Measurements from ENCODE around the gene SCAMP4. TPM values are rescaled to one million over a fixed set of nuclear protein-coding genes. Genes with fewer than 3 reads are reported as not detected.

SCAMP4 gene
- 10 to 100 TPM; 18.8 to 38.4 (median 26.7) TPM for total RNA-seq

GRCh38 chr19:1905110-1905862 lies at the start of gene SCAMP4, which contains the start of gene ADAT3:
SCAMP4 (plus strand) TSS chr19:1905399; CDS start chr19:1915020, 9,621 bp downstream.
ADAT3 (plus strand) TSS chr19:1905399; CDS start chr19:1912048, 6,649 bp downstream.
- peak; percentile 85 to 88 for TF ChIP-seq POLR2A (IDR thresholded peaks at IDR 0.05)
- TF ChIP-seq CTCF (IDR thresholded peaks at IDR 0.05 in 4 of 5, conservative IDR thresholded peaks at IDR 0.05 in 1 of 5), result peak in 1 of 5 experiments; percentile 17
- no peaks in the 10 kb centered on the region for H3K27me3 ChIP-seq
- H3K36me3 ChIP-seq, result no peaks in the 10 kb centered on the region
- DNase-seq (peak; percentile 99), ATAC-seq (peak; percentile 98 to 99)
- H3K9me3 ChIP-seq, result no peaks in the 10 kb centered on the region
- H3K4me1 ChIP-seq, result peaks cover 4 to 15% of the 10 kb centered on the region in 2 donors
- peak within 1 kb of the TSS; percentile 65 to 90 (median 72) for H3K4me3 ChIP-seq
- in situ Hi-C loops (cut with MboI; ENCODE audit: low sequenced_read_pairs in 4 of 4) (no loop called here), intact Hi-C loops (cut with DNase I; ENCODE audit: low total_unique reads) (loop anchor here (1.0 kb wide), 1 partner anchor 41 kb away; no protein-coding TSS in a partner anchor)
- H3K27ac ChIP-seq, result peak within 1 kb of the TSS; percentile 85 to 91 (median 88)

- H3K9me3 ChIP-seq, result no peaks in the 10 kb centered on the region
- H3K4me1 ChIP-seq, result peaks cover 16 to 26% of the 10 kb centered on the region in 2 donors
- H3K27ac ChIP-seq, result peak overlapping the region; percentile 68 to 82 (median 76)
- DNase-seq, result no peak
- ATAC-seq, result no peak
- peaks cover 2 to 14% (median 3%) of the 10 kb centered on the region in 3 donors for H3K27me3 ChIP-seq
- peak overlapping the region; percentile 35 to 50 (median 41) for H3K4me3 ChIP-seq
- TF ChIP-seq CTCF (IDR thresholded peaks at IDR 0.05 in 4 of 5, conservative IDR thresholded peaks at IDR 0.05 in 1 of 5) (no peak), POLR2A (IDR thresholded peaks at IDR 0.05) (no peak)
- in situ Hi-C loops (cut with MboI; ENCODE audit: low sequenced_read_pairs in 4 of 4) (no loop called here), intact Hi-C loops (cut with DNase I; ENCODE audit: low total_unique reads) (no loop called here)
- H3K36me3 ChIP-seq, result no peaks in the 10 kb centered on the region
These were observed 49.4 kb upstream of the SCAMP4 start for GRCh38 chr19:1855828-1856255.

GRCh38 chr19:1856345-1856697 lies 48.9 kb upstream of the SCAMP4 start:
- no peak for ATAC-seq
- peak overlapping the region; percentile 35 to 50 (median 46) for H3K4me3 ChIP-seq
- in situ Hi-C loops (cut with MboI; ENCODE audit: low sequenced_read_pairs in 4 of 4) (no loop called here), intact Hi-C loops (cut with DNase I; ENCODE audit: low total_unique reads) (no loop called here)
- H3K4me1 ChIP-seq, result peaks cover 16 to 26% of the 10 kb centered on the region in 2 donors
- no peaks in the 10 kb centered on the region for H3K9me3 ChIP-seq
- DNase-seq, result no peak
- H3K27ac ChIP-seq, result peak overlapping the region; percentile 68 to 82 (median 76)
- H3K27me3 ChIP-seq, result peaks cover 2 to 14% (median 3%) of the 10 kb centered on the region in 3 donors
- TF ChIP-seq CTCF (IDR thresholded peaks at IDR 0.05 in 4 of 5, conservative IDR thresholded peaks at IDR 0.05 in 1 of 5) (no peak), POLR2A (IDR thresholded peaks at IDR 0.05) (no peak)
- H3K36me3 ChIP-seq, result no peaks in the 10 kb centered on the region

GRCh38 chr19:1856698-1857603 lies 48.2 kb upstream of the SCAMP4 start:
- peaks cover 3 to 14% (median 6%) of the 10 kb centered on the region in 3 donors for H3K27me3 ChIP-seq
- no peaks in the 10 kb centered on the region for H3K9me3 ChIP-seq
- H3K4me1 ChIP-seq, result peaks cover 16 to 28% of the 10 kb centered on the region in 2 donors
- ATAC-seq (peak; percentile 34 to 35), DNase-seq (peak; percentile 53 to 56)
- no peak for TF ChIP-seq POLR2A (IDR thresholded peaks at IDR 0.05)
- no peak for TF ChIP-seq CTCF (IDR thresholded peaks at IDR 0.05 in 4 of 5, conservative IDR thresholded peaks at IDR 0.05 in 1 of 5)
- peak overlapping the region; percentile 35 to 50 (median 46) for H3K4me3 ChIP-seq
- in situ Hi-C loops (cut with MboI; ENCODE audit: low sequenced_read_pairs in 4 of 4) (no loop called here), intact Hi-C loops (cut with DNase I; ENCODE audit: low total_unique reads) (no loop called here)
- H3K36me3 ChIP-seq, result no peaks in the 10 kb centered on the region
- H3K27ac ChIP-seq, result peak overlapping the region; percentile 68 to 82 (median 76)

Measured in gastrocnemius medialis (tissue), 4 donors.